Measurements from ENCODE around the gene OR13A1. TPM values are rescaled to one million over a fixed set of nuclear protein-coding genes. Genes with fewer than 3 reads are reported as not detected.
"Not testable (repeated sequence)": the region's sequence is repeated elsewhere in the genome, so short reads cannot be mapped to it uniquely, and the experiment has no call there.

The OR13A1 gene
- total RNA-seq, 2 donors from 2014 or later: not detected

GRCh38 chr10:45278860-45279498, 36.4 kb downstream of the OR13A1 start:
- H3K36me3 ChIP-seq (replicated peaks in 1 of 2; ENCODE audit: insufficient read depth in 1 of 2, low read depth in 2 of 2): no peaks in the 10 kb centered on the region
- DNase-seq: no peak
- WGBS, 2 donors: 61 to 63% methylated on average over 6 of the region's 6 CpGs
- no peaks in the 10 kb centered on the region for H3K27me3 ChIP-seq
- no peak overlapping the region for H3K27ac ChIP-seq
- peaks cover 11% of the 10 kb centered on the region for H3K4me1 ChIP-seq
- intact Hi-C loops (cut with DNase I): no loop called here
- no peak for TF ChIP-seq POLR2A (IDR thresholded peaks at IDR 0.05)
- TF ChIP-seq, protein P1, sequence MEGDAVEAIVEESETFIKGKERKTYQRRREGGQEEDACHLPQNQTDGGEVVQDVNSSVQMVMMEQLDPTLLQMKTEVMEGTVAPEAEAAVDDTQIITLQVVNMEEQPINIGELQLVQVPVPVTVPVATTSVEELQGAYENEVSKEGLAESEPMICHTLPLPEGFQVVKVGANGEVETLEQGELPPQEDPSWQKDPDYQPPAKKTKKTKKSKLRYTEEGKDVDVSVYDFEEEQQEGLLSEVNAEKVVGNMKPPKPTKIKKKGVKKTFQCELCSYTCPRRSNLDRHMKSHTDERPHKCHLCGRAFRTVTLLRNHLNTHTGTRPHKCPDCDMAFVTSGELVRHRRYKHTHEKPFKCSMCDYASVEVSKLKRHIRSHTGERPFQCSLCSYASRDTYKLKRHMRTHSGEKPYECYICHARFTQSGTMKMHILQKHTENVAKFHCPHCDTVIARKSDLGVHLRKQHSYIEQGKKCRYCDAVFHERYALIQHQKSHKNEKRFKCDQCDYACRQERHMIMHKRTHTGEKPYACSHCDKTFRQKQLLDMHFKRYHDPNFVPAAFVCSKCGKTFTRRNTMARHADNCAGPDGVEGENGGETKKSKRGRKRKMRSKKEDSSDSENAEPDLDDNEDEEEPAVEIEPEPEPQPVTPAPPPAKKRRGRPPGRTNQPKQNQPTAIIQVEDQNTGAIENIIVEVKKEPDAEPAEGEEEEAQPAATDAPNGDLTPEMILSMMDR (IDR thresholded peaks at IDR 0.05): no peak
- no peaks in the 10 kb centered on the region for H3K9me3 ChIP-seq
- ATAC-seq: no peak
- H3K4me3 ChIP-seq: no peak overlapping the region

DNA sequence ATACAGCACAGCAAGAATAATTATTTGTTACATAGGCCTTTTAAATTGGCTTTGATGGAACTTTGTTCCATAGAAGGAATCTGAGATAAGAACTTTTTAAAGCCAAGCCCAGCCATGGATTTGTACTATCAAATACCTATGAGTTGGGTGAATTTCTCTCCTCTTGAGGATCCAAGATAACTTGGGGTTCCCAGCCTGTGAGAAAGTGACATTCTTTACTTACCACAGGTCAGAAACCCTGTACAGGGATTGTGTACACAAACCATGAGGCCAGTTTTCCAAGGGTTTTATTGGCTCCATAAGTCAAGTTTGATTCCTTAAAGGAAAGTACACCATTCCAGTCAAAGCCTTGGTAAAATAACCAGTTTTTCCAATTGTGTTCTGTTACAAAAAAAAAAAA, 39.3 kb downstream of the OR13A1 start:
- H3K36me3 ChIP-seq (replicated peaks in 1 of 2; ENCODE audit: insufficient read depth in 1 of 2, low read depth in 2 of 2); intact Hi-C loops (cut with DNase I); ATAC-seq; H3K4me3 ChIP-seq; H3K27me3 ChIP-seq; H3K27ac ChIP-seq; DNase-seq; H3K9me3 ChIP-seq: not testable (repeated sequence)
- peaks cover 11% of the 10 kb centered on the region for H3K4me1 ChIP-seq

GRCh38 chr10:45274364-45274763, 41.0 kb downstream of the OR13A1 start:
- ATAC-seq: no peak
- no peaks in the 10 kb centered on the region for H3K4me1 ChIP-seq
- no peaks in the 10 kb centered on the region for H3K36me3 ChIP-seq (replicated peaks in 1 of 2; ENCODE audit: insufficient read depth in 1 of 2, low read depth in 2 of 2)
- TF ChIP-seq, protein P1 (IDR thresholded peaks at IDR 0.05): no peak
- no peak for TF ChIP-seq POLR2A (IDR thresholded peaks at IDR 0.05)
- WGBS, 2 donors: 75 to 84% methylated on average over 1 of the region's 1 CpG
- intact Hi-C loops (cut with DNase I): no loop called here
- H3K27me3 ChIP-seq: no peaks in the 10 kb centered on the region
- no peaks in the 10 kb centered on the region for H3K9me3 ChIP-seq
- H3K4me3 ChIP-seq: no peak overlapping the region
- H3K27ac ChIP-seq: no peak overlapping the region
- DNase-seq: no peak

DNA sequence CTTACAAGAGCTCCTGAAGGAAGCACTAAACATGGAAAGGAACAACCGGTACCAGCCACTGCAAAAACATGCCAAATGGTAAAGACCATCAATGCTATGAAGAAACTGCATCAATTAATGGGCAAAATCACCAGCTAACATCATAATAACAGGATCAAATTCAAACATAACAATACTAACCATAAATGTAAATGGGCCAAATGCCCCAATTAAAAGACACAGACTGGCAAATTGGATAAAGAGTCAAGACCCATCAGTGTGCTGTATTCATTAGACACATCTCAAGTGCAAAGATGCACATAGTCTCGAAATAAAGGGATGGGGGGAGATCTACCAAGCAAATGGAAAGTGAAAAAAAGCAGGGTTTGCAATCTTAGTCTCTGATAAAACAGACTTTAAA, 47.6 kb downstream of the OR13A1 start:
- H3K9me3 ChIP-seq; H3K27ac ChIP-seq; H3K27me3 ChIP-seq; H3K4me1 ChIP-seq; ATAC-seq; H3K4me3 ChIP-seq; intact Hi-C loops (cut with DNase I); DNase-seq; H3K36me3 ChIP-seq (replicated peaks in 1 of 2; ENCODE audit: insufficient read depth in 1 of 2, low read depth in 2 of 2): not testable (repeated sequence)
- 63 to 72% methylated on average over 2 of the region's 2 CpGs for WGBS, 2 donors

GRCh38 chr10:45265996-45266395, 49.4 kb downstream of the OR13A1 start:
- intact Hi-C loops (cut with DNase I): no loop called here
- WGBS, 2 donors: 34 to 80% methylated on average over 2 to 4 of the region's 4 CpGs

More at GRCh38 chr10:45265996-45266395, 49.4 kb downstream of the OR13A1 start:
- DNase-seq (peak in 3 of 4 donors; percentile 42 to 56 (median 53)), ATAC-seq (no peak)
- no peaks in the 10 kb centered on the region for H3K27me3 ChIP-seq
- no peaks in the 10 kb centered on the region for H3K4me1 ChIP-seq
- no peak for TF ChIP-seq POLR2A (IDR thresholded peaks at IDR 0.05)
- TF ChIP-seq, protein P1 (IDR thresholded peaks at IDR 0.05): no peak
- H3K36me3 ChIP-seq (replicated peaks in 1 of 2; ENCODE audit: insufficient read depth in 1 of 2, low read depth in 2 of 2): no peaks in the 10 kb centered on the region
- no peaks in the 10 kb centered on the region for H3K9me3 ChIP-seq
- H3K4me3 ChIP-seq: no peak overlapping the region
- no peak overlapping the region for H3K27ac ChIP-seq
